SJCRH30 (cell line): ENCODE data around the gene SBK1. TPM values are rescaled to one million over a fixed set of nuclear protein-coding genes. Genes with fewer than 3 reads are reported as not detected.

Source experiments
- DNase-seq, 2 experiments: peaks; one replicate each; pipeline ENCODE4 v3.0.0-alpha.2; 2015 to 2020
- H3K27ac ChIP-seq: fragments of 250-450 bp; sonication (Bioruptor Pico); 2 replicates; pipeline ENCODE4 v1.5.1; 2020; ENCODE audit warnings: mild to moderate bottlenecking, moderate library complexity
- H3K27me3 ChIP-seq: fragments of 250-450 bp; sonication (Bioruptor Pico); 2 replicates; pipeline ENCODE4 v1.5.1; 2020; ENCODE audit warnings: mild to moderate bottlenecking, moderate library complexity
- H3K36me3 ChIP-seq: fragments of 250-450 bp; sonication (Bioruptor Pico); 2 replicates; pipeline ENCODE4 v1.5.1; 2020; ENCODE audit warnings: mild to moderate bottlenecking, moderate library complexity
- H3K4me1 ChIP-seq: fragments of 250-450 bp; sonication (Bioruptor Pico); 2 replicates; pipeline ENCODE4 v1.5.1; 2020; ENCODE audit warnings: mild to moderate bottlenecking, moderate library complexity
- H3K4me3 ChIP-seq: fragments of 250-450 bp; sonication (Bioruptor Pico); 2 replicates; pipeline ENCODE4 v1.5.1; 2020; ENCODE audit warnings: mild to moderate bottlenecking, moderate library complexity
- H3K9me3 ChIP-seq: fragments of 250-450 bp; sonication (Bioruptor Pico); replicated peaks from 2 replicates; pipeline ENCODE4 v1.5.1; 2020; ENCODE audit warnings: mild to moderate bottlenecking, moderate library complexity
- total RNA-seq: library from RNA; depleted of rRNA; stranded (reverse); fragments of >200 nt; shearing (Covaris generic); gene quantifications from 2 replicates; pipeline ENCODE4 v1.2.3, GENCODE V29; 2014

Gene SBK1
- total RNA-seq, 1 experiment from 2014 or later = 0.59 TPM

DNA sequence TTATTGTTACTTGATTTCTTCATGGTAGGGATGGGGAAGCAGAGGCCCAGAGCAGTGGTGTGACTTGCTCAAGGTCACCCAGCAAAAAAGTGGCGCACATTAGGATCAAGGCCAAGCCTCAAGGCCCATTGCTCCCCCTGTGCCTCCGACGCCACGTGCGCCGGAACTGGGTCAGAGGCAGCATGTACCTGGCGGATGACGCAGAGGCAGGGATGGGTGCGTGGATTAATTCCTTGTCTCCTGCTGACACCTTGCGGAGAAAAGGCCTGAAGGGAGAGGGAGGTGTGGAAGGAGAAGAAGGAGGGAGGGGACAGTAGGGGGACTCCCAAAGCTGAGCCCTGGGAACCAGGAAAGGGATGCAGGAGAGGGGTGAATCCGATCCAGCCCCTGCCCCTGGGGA is 18.5 kb downstream of the SBK1 start:
- H3K9me3 ChIP-seq = no peaks in the 10 kb centered on the region
- no peak overlapping the region for H3K4me3 ChIP-seq
- H3K27ac ChIP-seq = no peak overlapping the region
- H3K4me1 ChIP-seq = no peaks in the 10 kb centered on the region
- no peaks in the 10 kb centered on the region for H3K27me3 ChIP-seq
- DNase-seq = no peak
- no peaks in the 10 kb centered on the region for H3K36me3 ChIP-seq

DNA sequence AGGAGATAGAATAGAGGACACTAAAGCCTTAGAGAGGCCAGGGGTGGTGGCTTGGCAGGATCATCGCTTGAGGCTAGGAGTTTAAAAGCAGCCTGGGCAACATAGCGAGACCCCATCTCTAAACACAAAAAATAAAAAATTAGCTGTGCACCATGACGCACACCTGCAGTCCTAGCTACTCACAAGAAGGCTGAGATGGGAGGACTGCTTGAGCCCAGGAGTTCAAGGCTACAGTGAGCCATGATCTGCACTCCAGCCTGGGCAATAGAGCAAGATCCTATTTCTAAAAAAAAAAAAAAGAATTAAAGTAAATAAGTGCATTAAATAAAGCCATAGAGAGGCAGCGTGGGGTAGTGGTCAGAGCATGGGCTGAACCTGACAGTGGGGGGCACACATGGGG is 19.1 kb downstream of the SBK1 start:
- no peaks in the 10 kb centered on the region for H3K36me3 ChIP-seq
- H3K27me3 ChIP-seq = no peaks in the 10 kb centered on the region
- no peak overlapping the region for H3K4me3 ChIP-seq
- no peaks in the 10 kb centered on the region for H3K4me1 ChIP-seq
- DNase-seq = no peak
- H3K27ac ChIP-seq = no peak overlapping the region
- H3K9me3 ChIP-seq = no peaks in the 10 kb centered on the region

DNA sequence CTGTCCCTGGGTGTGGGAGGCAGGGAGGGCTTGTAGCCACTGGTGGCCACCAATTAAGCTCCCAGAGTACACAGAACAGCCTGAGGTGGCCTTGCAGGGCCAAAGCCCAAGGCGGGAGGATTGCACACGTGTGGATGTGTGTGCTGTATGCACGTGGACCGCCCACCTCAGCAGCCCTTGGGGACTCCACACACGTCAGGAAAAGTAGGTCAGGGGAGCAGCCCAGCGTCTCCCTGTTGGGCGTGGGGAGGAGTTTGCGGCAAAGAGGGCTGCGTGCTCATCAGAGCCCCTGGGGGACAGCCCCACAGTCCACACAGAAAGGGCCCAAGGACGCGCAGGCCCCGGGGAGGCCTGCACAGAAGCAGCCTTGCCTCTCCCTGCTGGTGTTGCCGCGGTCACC is 19.6 kb downstream of the SBK1 start:
- Histone ChIP-seq H3K36me3 (no peaks in the 10 kb centered on the region), H3K27ac (no peak overlapping the region), H3K9me3 (no peaks in the 10 kb centered on the region), H3K4me3 (no peak overlapping the region), H3K4me1 (no peaks in the 10 kb centered on the region), H3K27me3 (no peaks in the 10 kb centered on the region)
- DNase-seq = no peak

DNA sequence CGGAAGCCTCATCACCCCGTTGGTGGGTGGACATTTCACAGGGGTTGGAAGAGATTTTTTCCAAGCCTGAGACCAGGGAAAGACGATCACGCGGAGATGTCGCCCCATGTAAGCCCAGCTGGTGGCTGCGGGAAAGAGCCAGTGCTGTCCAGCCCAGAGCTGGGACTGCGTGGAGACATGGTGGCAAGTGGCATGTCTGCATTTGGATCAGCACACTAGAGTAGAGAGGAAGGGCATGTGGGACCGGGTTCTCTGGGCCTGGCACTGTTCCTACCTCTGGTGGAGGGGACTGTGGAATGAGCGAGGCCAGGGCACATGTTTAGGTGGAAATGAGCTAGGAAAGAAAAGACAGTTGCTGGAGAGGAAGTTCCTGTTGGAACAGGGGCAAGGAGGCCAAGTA is 20.0 kb downstream of the SBK1 start:
- no peak for DNase-seq

DNA sequence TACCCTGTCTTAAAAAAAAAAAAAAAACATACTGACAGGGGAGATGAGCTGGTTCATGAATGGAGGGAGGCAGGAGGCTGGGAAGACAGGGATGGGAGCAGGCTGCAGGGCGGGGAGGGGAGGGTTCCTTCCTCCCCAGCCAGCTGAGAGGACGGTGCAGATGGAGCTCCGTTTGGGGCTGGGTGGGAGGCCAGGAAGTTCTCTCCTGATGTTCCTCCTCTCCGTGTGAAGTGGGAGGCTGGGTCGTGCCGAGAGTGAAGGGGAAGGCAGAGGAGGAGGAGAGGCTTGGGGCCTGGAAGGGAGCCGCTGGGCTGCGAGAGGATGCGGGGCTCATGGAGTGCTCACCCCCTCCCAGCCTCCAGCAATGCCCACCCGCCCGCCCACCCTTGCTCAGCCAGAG is 21.3 kb downstream of the SBK1 start:
- no peaks in the 10 kb centered on the region for H3K27me3 ChIP-seq
- H3K4me1 ChIP-seq = no peaks in the 10 kb centered on the region
- no peaks in the 10 kb centered on the region for H3K9me3 ChIP-seq
- H3K36me3 ChIP-seq = no peaks in the 10 kb centered on the region
- no peak overlapping the region for H3K4me3 ChIP-seq
- DNase-seq = no peak
- H3K27ac ChIP-seq = no peak overlapping the region

More for the DNA sequence above, 20.0 kb downstream of the SBK1 start:
- Histone ChIP-seq H3K9me3 (no peaks in the 10 kb centered on the region), H3K4me3 (no peak overlapping the region), H3K27ac (no peak overlapping the region), H3K4me1 (no peaks in the 10 kb centered on the region), H3K27me3 (no peaks in the 10 kb centered on the region), H3K36me3 (no peaks in the 10 kb centered on the region)

DNA sequence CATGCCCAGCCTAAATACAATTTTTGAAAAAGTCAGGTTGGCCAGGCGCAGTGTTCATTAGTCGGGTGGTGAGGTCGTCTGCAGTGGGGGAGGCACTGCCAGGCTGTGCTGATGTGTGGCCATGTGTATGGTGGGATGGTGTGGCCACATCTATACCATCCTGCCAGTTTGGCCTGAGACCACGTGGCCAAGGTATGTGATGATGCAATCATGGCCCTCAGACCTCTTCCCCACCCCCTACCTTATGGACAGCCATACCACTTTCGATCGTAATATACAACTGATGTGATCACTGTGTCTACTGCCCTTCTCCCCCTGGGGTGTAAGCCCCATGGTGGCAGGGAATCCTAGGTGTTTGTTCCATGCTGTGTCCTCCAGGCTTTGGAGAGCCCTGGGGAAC is 23.7 kb downstream of the SBK1 start:
- Histone ChIP-seq H3K27me3 (no peaks in the 10 kb centered on the region), H3K4me1 (no peaks in the 10 kb centered on the region), H3K9me3 (no peaks in the 10 kb centered on the region), H3K4me3 (no peak overlapping the region), H3K27ac (no peak overlapping the region), H3K36me3 (no peaks in the 10 kb centered on the region)
- DNase-seq = no peak

DNA sequence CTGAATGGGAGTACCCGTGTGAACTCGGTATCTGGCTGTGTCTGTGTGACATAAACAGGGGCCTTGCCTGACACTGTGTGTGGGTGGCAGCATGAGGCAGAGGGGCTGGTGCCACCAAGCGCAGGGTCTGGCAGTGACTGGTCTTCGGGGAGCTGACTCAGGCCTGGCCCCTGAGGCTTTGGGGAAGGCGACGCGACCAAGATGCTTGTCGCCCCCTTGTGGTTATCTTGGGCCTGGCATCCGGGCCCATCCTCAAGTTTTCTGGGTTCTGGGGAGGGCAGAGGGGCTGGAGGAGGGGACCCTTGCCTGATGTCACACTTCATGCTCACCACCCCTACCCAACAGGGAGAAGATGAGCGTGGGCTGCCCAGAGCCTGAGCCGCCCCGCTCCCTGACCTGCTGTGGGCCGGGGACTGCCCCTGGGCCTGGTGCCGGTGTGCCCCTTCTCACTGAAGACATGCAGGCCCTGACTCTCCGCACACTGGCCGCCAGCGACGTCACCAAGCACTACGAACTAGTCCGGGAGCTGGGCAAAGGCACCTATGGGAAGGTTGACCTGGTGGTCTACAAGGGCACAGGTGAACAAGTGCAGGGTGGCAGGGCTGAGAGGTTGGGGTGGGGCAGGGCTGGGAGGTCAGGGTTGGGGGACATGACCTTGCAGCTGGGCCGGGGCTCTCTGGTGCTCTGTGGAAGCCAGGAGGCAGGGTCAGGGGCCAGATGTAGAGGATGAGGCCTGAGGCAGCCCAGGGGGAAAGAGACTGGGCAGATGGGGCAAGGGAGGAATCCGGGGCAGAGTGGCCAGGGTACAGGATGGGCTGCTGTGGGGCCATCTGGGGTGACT is 24.9 kb downstream of the SBK1 start:
- no peaks in the 10 kb centered on the region for H3K27me3 ChIP-seq
- no peaks in the 10 kb centered on the region for H3K9me3 ChIP-seq
- no peak overlapping the region for H3K27ac ChIP-seq
- no peak overlapping the region for H3K4me3 ChIP-seq
- H3K4me1 ChIP-seq = no peaks in the 10 kb centered on the region
- H3K36me3 ChIP-seq = no peaks in the 10 kb centered on the region
- DNase-seq = peak; percentile 48 to 71

DNA sequence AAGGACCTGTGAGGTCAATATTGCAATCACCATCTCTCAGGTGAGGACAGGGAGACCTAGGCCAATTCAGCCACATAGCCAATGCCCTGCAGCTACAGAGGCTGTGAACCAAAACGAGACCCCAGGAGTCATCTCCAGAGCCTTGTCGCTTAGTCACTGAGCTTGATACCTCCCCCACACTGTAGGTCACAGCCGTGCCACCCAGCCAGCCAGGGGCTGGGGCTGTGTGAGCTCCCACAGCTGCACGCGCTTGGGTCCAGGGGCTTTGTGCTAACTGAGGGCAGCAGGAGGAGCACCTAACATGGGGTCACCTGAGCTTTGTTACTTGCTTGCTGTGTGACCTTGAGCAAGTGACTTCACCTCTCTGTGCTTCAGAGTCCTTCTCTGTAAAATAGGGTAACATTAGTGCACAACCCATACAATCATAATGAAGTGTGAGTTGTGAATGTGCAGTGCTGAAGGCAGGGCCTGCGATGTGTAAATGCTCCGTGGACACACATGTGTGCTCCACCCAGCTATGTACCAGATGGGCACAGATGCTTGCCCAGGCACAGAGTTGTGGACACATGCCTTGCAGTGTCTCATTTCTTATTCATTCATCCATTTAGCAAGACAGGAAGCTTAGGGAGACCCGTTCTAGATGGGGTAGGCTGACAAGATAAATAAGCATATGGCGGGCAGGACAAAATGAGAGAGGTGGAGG is 25.9 kb downstream of the SBK1 start:
- Histone ChIP-seq H3K27me3 (no peaks in the 10 kb centered on the region), H3K27ac (no peak overlapping the region), H3K36me3 (no peaks in the 10 kb centered on the region), H3K4me3 (no peak overlapping the region), H3K4me1 (no peaks in the 10 kb centered on the region), H3K9me3 (no peaks in the 10 kb centered on the region)
- DNase-seq = no peak

DNA sequence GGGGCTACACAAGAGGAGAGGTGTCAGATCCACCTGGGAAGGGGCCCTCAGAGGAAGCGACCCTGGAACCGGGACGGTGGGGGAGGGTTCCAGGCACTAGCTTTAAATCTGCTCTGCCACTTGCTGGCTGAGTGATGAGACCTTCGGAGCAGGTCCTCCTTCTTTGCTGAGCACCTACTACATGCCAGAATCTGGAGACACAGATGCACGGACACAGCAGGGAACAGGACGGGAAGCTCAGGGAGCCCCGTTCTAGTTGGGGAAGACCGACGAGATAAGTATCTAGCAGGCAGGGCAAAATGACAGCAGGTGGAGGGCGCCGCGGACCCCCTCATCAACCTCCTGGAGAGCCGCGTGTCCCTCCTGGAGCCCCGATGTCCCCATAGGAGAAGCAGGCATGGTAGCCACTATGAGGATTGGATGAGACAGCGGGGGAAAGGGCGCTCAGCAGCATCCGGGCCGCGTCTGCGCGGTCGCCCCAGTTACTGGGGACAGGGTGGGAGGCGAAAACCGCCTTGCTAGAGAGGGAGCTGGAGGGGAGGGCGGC is 27.2 kb downstream of the SBK1 start:
- no peaks in the 10 kb centered on the region for H3K9me3 ChIP-seq
- H3K4me3 ChIP-seq = no peak overlapping the region
- no peak for DNase-seq
- no peaks in the 10 kb centered on the region for H3K27me3 ChIP-seq
- no peaks in the 10 kb centered on the region for H3K4me1 ChIP-seq
- no peaks in the 10 kb centered on the region for H3K36me3 ChIP-seq
- no peak overlapping the region for H3K27ac ChIP-seq

DNA sequence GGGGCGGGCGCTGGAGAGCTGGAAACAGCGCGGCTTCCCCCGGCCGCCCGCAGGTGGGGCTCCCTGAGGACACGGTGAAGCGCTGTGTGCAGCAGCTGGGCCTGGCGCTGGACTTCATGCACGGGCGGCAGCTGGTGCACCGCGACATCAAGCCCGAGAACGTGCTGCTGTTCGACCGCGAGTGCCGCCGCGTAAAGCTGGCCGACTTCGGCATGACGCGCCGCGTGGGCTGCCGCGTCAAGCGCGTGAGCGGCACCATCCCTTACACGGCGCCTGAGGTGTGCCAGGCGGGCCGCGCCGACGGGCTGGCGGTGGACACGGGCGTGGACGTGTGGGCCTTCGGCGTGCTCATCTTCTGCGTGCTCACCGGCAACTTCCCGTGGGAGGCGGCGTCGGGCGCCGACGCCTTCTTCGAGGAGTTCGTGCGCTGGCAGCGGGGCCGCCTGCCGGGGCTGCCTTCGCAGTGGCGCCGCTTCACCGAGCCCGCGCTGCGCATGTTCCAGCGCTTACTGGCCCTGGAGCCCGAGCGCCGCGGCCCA is 27.8 kb downstream of the SBK1 start:
- Histone ChIP-seq H3K9me3 (no peaks in the 10 kb centered on the region), H3K4me1 (no peaks in the 10 kb centered on the region), H3K36me3 (no peaks in the 10 kb centered on the region), H3K4me3 (no peak overlapping the region), H3K27ac (no peak overlapping the region), H3K27me3 (no peaks in the 10 kb centered on the region)
- no peak for DNase-seq

DNA sequence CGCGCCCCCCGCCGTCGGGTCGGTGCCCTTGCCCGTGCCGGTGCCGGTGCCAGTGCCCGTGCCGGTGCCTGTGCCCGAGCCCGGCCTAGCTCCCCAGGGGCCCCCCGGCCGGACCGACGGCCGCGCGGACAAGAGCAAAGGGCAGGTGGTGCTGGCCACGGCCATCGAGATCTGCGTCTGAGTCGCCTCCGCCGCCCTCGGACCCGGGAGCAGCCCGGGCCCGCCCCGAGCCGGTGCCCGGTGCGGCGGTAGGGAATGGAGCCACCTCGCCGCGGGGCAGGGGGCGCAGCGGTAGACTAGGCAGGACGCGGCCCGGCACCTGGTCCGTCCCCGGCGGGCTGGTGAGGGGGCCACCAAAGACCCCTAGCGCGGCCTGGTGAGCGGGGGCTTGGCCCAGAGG is 28.4 kb downstream of the SBK1 start:
- Histone ChIP-seq H3K9me3 (no peaks in the 10 kb centered on the region), H3K27ac (no peak overlapping the region), H3K4me3 (no peak overlapping the region), H3K27me3 (no peaks in the 10 kb centered on the region), H3K4me1 (no peaks in the 10 kb centered on the region), H3K36me3 (no peaks in the 10 kb centered on the region)
- no peak for DNase-seq

DNA sequence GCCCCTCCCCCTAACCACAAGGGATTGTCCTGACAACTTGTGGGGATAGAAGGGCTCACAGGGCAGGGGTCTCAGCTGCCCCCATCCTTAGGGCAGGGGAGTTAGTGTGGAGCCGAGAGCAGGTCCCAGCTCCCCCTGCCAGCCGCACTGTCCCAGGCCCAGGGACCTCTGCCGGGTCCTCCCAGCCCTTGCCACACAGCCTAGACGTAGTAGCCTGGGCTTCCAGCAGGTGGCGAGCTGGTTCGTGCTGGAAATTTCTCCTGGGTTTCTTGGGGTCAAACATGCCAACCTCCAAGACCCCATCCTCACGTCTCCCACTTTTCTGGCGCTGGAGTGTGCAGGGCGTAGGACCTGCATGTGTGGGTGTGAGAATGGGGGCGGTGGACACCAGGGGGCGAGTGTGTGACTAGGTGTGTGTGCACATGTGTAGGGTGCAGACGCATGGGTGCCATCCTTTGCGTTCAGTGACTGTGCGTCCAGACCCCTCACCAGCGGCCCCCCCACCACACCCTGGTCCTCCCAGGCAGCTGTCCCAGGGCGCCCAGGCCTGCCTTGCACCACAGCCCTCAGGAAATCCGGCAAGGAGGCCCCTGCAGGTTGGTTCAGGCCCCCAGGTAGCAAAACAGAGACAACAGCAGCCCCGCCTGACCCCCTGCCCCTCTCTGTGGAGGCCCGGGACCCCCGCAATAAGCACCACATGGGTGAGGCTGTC is 29.5 kb downstream of the SBK1 start:
- Histone ChIP-seq H3K4me1 (no peaks in the 10 kb centered on the region), H3K9me3 (no peaks in the 10 kb centered on the region), H3K27me3 (no peaks in the 10 kb centered on the region), H3K4me3 (no peak overlapping the region), H3K36me3 (no peaks in the 10 kb centered on the region), H3K27ac (no peak overlapping the region)
- peak; percentile 14 to 38 for DNase-seq

DNA sequence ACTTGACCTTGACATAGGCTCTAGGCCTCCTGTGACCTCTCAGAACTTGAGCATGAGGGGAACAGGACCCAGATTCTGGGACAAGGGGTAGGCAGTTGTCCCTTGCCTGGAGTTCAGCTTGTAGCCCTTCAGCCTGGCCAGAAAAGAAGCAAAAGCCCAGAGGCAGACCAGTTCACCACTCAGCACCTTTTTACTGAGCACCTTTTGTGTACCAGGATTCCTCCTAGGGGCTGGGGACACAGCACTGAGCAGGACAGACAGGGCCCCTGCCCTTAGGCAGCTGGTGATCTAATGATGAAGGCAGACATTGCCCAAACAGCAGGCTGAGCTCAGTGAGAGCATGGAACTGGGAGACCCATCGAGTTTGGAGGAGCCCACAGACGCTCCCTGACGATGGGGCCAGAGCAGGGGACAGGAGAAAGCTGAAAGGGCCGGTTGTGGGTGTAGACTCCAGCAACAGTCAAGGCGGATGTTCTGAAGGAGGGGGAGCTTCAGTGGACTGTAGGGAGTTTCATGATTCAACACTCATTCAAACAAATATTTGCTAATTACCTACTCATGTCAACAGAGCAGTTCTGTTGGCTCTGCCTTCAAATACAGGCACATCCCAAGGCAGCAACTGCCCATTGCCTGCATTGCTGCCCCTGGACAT is 32.0 kb downstream of the SBK1 start:
- peak in 1 of 2 experiments; percentile 0 for DNase-seq
- no peak overlapping the region for H3K27ac ChIP-seq

DNA sequence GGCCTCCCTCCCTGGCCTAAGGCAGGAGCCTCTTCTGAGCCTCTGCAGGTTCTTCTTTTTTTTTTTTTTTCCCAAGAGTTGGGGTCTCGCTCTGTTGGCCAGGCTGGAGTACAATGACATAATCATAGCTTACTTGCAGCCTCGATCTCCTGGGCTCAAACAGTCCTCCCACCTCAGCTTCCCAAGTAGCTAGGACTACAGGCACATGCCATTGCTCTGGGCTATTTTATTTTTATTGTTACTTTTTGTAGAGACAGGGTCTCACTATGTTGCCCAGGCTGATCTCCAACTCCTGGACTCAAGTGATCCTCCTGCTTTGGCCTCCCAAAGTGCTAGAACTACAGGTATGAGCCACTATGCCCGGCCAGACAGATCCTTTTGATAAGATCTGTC is 32.6 kb downstream of the SBK1 start:
- H3K27ac ChIP-seq = no peak overlapping the region
- no peak overlapping the region for H3K4me3 ChIP-seq
- no peaks in the 10 kb centered on the region for H3K36me3 ChIP-seq
- H3K4me1 ChIP-seq = no peaks in the 10 kb centered on the region
- H3K9me3 ChIP-seq = no peaks in the 10 kb centered on the region
- DNase-seq = no peak
- H3K27me3 ChIP-seq = no peaks in the 10 kb centered on the region

More for the DNA sequence above, 32.0 kb downstream of the SBK1 start:
- H3K9me3 ChIP-seq = no peaks in the 10 kb centered on the region
- no peaks in the 10 kb centered on the region for H3K4me1 ChIP-seq
- no peaks in the 10 kb centered on the region for H3K27me3 ChIP-seq
- H3K36me3 ChIP-seq = no peaks in the 10 kb centered on the region
- H3K4me3 ChIP-seq = no peak overlapping the region
